GM12891 (cell line): ENCODE data around the gene PON2.

Source experiments
- DNase-seq: peaks from one replicate; pipeline ENCODE4 v3.0.0; 2011; ENCODE audit warnings: low spot score; ENCODE audit not compliant: insufficient read length
- FAIRE-seq: peaks from 2 replicates; lab custom pipeline; 2011; peaks lifted over from hg19 to GRCh38; lab: Jason Lieb, UNC
- PAX5 ChIP-seq: IDR thresholded peaks from 2 replicates; pipeline ENCODE4 v1.6.1; 2011; ENCODE audit warnings: low read length, moderate library complexity, mild to moderate bottlenecking; ENCODE audit not compliant: insufficient read depth, severe bottlenecking
- POLR2A ChIP-seq: IDR thresholded peaks from 2 replicates; pipeline ENCODE4 v1.6.1; 2011; ENCODE audit warnings: low read depth, low read length, control low read depth
- POLR2AphosphoS5 ChIP-seq: IDR thresholded peaks from 2 replicates; pipeline ENCODE4 v1.6.1; 2011; ENCODE audit warnings: low read depth, low read length, control low read depth
- POU2F2 ChIP-seq: IDR thresholded peaks from 2 replicates; pipeline ENCODE4 v1.6.1; 2011; ENCODE audit warnings: low read depth, mild to moderate bottlenecking, control low read depth, low read length, moderate library complexity
- SPI1 ChIP-seq: IDR thresholded peaks from 2 replicates; pipeline ENCODE4 v1.6.1; 2011; ENCODE audit warnings: low read depth, low read length, control low read depth
- TAF1 ChIP-seq: IDR thresholded peaks from 2 replicates; pipeline ENCODE4 v1.6.1; 2011; ENCODE audit warnings: low read depth, low read length, control low read depth

Gene PON2

DNA sequence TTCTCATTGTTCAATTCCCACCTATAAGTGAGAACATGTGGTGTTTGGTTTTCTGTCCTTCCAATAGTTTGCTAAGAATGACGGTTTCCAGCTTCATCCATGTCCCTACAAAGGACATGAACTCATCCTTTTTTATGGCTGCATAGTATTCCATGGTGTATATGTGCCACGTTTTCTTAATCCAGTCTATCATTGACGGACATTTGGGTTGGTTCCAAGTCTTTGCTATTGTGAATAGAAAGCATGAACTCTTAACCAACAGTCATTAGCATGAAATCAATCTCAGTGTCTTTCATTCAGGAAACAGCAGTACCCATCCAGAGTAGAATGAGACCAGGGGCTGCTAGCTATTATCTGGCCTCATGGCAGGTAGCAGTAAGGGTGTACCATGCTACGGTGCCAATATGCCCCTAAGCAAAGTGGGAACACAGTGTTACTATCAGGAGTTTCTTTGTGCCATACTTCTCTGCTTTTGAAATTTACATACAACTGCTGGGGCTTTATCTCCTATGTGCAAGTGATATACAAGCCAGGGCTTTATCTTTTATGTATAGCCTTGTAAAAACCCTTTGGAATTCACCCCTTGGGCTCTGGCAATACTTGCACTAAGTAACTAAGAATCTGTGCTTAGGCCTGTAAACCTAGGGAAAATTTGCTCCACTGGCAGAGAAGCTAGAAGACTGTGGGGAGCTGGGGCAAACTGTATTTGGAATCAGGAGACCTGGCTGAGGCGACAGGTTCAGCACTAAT lies 5.4 kb downstream of the PON2 start:
- TF ChIP-seq POLR2AphosphoS5, result no peak
- TF ChIP-seq SPI1, result no peak
- TF ChIP-seq POLR2A, result no peak
- FAIRE-seq (no peak), DNase-seq (no peak)

- FAIRE-seq (no peak), DNase-seq (no peak)
- TF ChIP-seq POLR2A (no peak), POU2F2 (no peak), SPI1 (no peak), PAX5 (no peak), TAF1 (no peak), POLR2AphosphoS5 (no peak)
These were observed 6.8 kb downstream of the PON2 start for GRCh38 chr7:95427914-95428516.

DNA sequence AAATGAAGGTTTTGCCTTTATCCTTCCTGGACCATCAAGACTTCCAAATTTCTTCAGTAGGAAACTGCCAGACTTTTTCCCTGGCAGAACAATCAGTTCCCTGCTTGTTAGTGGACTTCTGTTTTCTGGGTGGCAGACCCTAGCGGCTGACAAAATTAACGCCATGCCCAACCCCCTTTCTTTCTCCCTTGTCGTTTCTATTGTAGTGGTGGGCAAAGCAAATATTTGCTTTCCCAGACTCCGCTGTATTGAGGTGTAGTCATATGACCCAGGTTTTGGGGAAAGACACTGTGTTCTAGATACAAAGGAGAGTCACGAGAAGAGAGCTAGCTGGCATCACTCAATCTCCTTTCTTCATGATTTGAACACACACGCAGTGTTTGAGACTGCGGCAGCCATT lies 7.7 kb downstream of the PON2 start:
- no peak for DNase-seq
- FAIRE-seq, result no peak
- no peak for TF ChIP-seq POU2F2

GRCh38 chr7:95425694-95426093 lies 9.1 kb downstream of the PON2 start:
- no peak for TF ChIP-seq POLR2AphosphoS5
- TF ChIP-seq TAF1, result no peak
- no peak for TF ChIP-seq PAX5
- TF ChIP-seq POU2F2, result no peak
- TF ChIP-seq POLR2A, result no peak
- TF ChIP-seq SPI1, result no peak
- DNase-seq (no peak), FAIRE-seq (no peak)

- TF ChIP-seq TAF1 (no peak), POLR2A (no peak), POU2F2 (no peak), POLR2AphosphoS5 (no peak), SPI1 (no peak), PAX5 (no peak)
- no peak for FAIRE-seq
- no peak for DNase-seq
These were observed 10.1 kb downstream of the PON2 start for GRCh38 chr7:95424716-95425115.

DNA sequence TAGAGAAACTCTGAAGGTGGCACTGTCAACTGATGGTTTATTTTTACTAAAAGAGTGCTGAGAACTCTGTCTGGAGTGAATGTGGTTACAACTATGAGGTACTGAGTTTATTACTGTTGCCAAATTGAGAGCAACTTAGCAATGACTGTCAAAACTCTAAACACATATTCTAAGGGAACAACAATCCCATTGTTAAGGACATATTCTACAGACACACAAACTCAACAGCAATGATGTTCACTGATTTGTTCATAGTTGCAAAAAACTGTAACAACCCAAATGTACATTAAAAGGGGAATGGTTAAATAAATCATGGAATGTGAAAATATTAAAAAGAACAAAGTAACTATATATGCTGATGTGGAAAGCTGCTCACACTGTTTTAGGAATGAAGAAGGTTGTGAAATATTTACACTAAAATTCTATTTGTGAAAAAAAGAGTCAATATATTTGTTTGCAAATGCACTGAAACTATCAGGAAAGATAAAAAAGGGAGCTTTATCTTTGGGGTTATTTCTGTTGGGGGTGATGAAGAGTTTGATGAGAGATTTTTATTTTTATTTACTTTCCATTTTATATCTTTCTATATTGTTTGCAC lies 12.9 kb downstream of the PON2 start:
- TF ChIP-seq POLR2A, result no peak
- no peak for TF ChIP-seq POLR2AphosphoS5
- TF ChIP-seq SPI1, result no peak
- no peak for TF ChIP-seq PAX5
- TF ChIP-seq POU2F2, result no peak
- TF ChIP-seq TAF1, result no peak
- DNase-seq (no peak), FAIRE-seq (peak; percentile 16)

DNA sequence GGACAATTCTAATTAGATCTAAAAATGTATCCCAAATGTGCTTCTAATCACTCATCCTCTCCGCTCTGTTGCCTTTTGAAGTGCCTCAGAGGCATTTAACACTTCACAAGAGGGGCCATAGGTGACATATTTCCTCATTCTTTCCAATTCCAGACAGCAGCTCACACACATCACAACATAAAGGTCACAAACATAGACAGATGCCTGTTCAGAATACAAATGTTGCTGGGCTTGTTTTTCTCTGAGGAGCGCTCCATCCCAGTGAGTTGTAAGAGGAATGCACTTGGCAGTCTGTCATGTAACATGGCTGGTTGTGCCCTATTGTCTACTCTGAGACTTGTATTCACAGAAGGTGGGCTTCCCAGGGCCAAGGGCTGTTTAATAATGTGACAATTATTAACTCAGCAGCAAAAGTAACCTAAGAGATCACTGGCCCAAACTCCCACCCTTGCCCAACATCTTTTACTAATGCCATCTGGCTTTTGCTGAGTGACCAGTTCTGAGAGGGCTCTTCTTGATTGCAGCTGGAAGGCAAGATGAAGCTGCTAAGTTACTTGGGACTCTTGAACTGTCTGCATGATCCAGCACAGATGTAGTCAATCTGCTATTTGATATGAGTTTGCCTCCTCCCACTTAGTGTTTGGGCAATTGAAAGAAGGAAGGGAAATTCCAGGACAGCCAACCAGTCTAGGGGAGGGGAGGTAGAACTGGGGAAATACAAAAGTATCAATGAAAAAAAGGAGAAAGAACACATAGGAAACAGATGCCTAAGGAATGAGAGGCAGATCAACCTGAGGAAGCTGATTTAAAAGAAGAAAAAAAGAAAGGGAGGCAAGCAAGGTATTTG lies 13.6 kb downstream of the PON2 start:
- no peak for TF ChIP-seq POLR2A
- no peak for TF ChIP-seq TAF1
- no peak for TF ChIP-seq PAX5
- no peak for TF ChIP-seq POLR2AphosphoS5
- no peak for TF ChIP-seq POU2F2
- no peak for TF ChIP-seq SPI1
- DNase-seq (no peak), FAIRE-seq (peak; percentile 72)

DNA sequence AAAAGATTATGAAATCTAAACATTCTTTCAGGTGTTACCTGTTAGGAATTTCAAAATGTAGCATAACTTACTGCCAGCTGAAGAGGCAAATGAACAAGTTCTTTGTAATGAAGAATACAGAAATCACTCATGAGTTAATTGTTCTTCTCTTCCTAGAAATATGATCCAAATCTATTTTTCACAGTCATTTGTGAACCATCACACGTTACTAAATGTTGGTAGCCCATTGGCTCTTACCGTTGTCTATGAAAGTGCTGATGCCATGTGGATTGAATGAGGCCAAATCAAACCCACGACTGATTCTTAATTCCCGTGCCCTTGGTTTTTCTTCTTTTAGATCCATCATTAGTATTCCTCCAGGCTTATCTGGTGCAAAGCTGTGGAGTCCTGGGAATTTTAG lies 22.8 kb downstream of the PON2 start:
- no peak for FAIRE-seq
- TF ChIP-seq POLR2A, result no peak
- TF ChIP-seq POU2F2, result no peak
- TF ChIP-seq PAX5, result no peak
- TF ChIP-seq POLR2AphosphoS5, result no peak
- TF ChIP-seq SPI1, result no peak
- no peak for TF ChIP-seq TAF1
- DNase-seq, result no peak

DNA sequence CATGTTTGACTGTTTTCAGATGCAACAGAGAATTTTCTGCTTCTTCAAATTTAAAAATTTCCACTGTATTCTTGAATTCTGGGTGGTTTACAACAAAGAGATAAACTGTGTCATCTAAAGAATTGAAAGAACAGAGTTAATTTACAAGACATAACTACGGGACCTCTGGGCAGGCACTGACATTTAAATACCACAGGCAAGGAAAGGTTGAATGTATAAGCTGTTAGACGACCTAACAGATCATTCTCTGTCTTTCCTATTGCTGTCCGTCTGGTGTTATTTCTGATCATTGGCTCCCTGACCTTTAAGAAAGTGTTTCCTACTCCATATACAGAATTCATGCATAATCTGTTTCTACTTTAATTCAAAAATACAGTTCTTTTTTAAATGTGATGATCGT lies 23.2 kb downstream of the PON2 start:
- FAIRE-seq (no peak), DNase-seq (no peak)
- TF ChIP-seq POLR2A (no peak), PAX5 (no peak), POLR2AphosphoS5 (no peak)
